GM12892 (cell line): ENCODE results near the gene BCLAF1.
"Not testable (repeated sequence)": the region's sequence is repeated elsewhere in the genome, so short reads cannot be mapped to it uniquely, and the experiment has no call there.

Experiments used
- POLR2A ChIP-seq: IDR thresholded peaks from 2 replicates; pipeline ENCODE4 v1.6.1; 2011; ENCODE audit warnings: low read depth, low read length, control low read depth
- POLR2AphosphoS5 ChIP-seq: IDR thresholded peaks from 2 replicates; pipeline ENCODE4 v1.6.1; 2011; ENCODE audit warnings: low read depth, low read length, control low read depth
- TAF1 ChIP-seq: IDR thresholded peaks from 2 replicates; pipeline ENCODE4 v1.6.1; 2011; ENCODE audit warnings: low read depth, mild to moderate bottlenecking, control low read depth, low read length, borderline replicate concordance

GRCh38 chr6:136308469-136308868 is 18.8 kb upstream of the BCLAF1 start:
- TF ChIP-seq TAF1, POLR2A, POLR2AphosphoS5: not testable (repeated sequence)
